Measurements from ENCODE around the gene CSTF2. TPM values are rescaled to one million over a fixed set of nuclear protein-coding genes. Genes with fewer than 3 reads are reported as not detected.

CSTF2 gene
- total RNA-seq, 2 experiments from 2014 or later, result 34.2 to 35.5 TPM

- H3K4me1 Mint-ChIP-seq (ENCODE audit: low read depth), result no peaks in the 10 kb centered on the region
- no peak for ATAC-seq
- no peak overlapping the region for H3K4me3 Mint-ChIP-seq
- POLR2A ChIA-PET, result no interaction called here
- DNase-seq, result no peak
- H3K27ac Mint-ChIP-seq, result no peak overlapping the region
- no peaks in the 10 kb centered on the region for H3K27me3 Mint-ChIP-seq (ENCODE audit: low read depth)
- no peaks in the 10 kb centered on the region for H3K9me3 Mint-ChIP-seq (ENCODE audit: insufficient read depth)
- CTCF ChIA-PET, result no interaction called here
- H3K36me3 Mint-ChIP-seq (ENCODE audit: low read depth), result no peaks in the 10 kb centered on the region
These were observed 60.2 kb downstream of the CSTF2 start for GRCh38 chrX:100880368-100880767.

- no peak overlapping the region for H3K27ac Mint-ChIP-seq
- CTCF ChIA-PET, result no interaction called here
- no peak for ATAC-seq
- no peaks in the 10 kb centered on the region for H3K27me3 Mint-ChIP-seq (ENCODE audit: low read depth)
- POLR2A ChIA-PET, result no interaction called here
- H3K4me1 Mint-ChIP-seq (ENCODE audit: low read depth), result peaks cover 8% of the 10 kb centered on the region
- DNase-seq, result no peak
- H3K36me3 Mint-ChIP-seq (ENCODE audit: low read depth), result no peaks in the 10 kb centered on the region
- H3K4me3 Mint-ChIP-seq, result no peak overlapping the region
- H3K9me3 Mint-ChIP-seq (ENCODE audit: insufficient read depth), result no peaks in the 10 kb centered on the region
These were observed 63.5 kb downstream of the CSTF2 start for GRCh38 chrX:100883654-100884053.

Other genes with a start within 250 kb of the CSTF2 start
- not detected for gene TNMD, start 235.5 kb upstream of the CSTF2 start, total RNA-seq
- not detected for gene TSPAN6, start 183.6 kb upstream of the CSTF2 start, total RNA-seq
- gene SRPX2, start 176.2 kb upstream of the CSTF2 start, total RNA-seq, result not detected
- not detected for gene SYTL4, start 88.3 kb upstream of the CSTF2 start, total RNA-seq
- gene NOX1, start 54.0 kb downstream of the CSTF2 start, total RNA-seq, result not detected
- not detected for gene XKRX, start 108.5 kb downstream of the CSTF2 start, total RNA-seq
- gene ARL13A, start 149.3 kb downstream of the CSTF2 start, total RNA-seq, result not detected
- 10 to 100 TPM; 23.2 to 24.1 TPM for gene TRMT2B, start 231.7 kb downstream of the CSTF2 start, total RNA-seq

All from activated CD8-positive, alpha-beta T cell treated with anti-CD3 and anti-CD28 coated beads, Interleukin-2, amount 10 ng/mL, durations not matched to agents 7 days and 5 days (primary cell).